GM12878 (cell line): ENCODE results near the gene ARID4B. TPM values are rescaled to one million over a fixed set of nuclear protein-coding genes. Genes with fewer than 3 reads are reported as not detected.

Source experiments
- ATAC-seq: fragments of 200-7000 bp; cut with Tn5 transposase; 3 replicates; pipeline ENCODE4 v1.9.1; 2020; ENCODE audit warnings: mild to moderate bottlenecking, moderate library complexity
- BruUV-seq: library from RNA; stranded (reverse); fragments of 400-500 nt; replicated peaks from 2 replicates; lab custom pipeline; 2021; lab: Mats Ljungman, UMichigan
- CTCF ChIA-PET: fragments of 300-600 bp; sonication (Branson Sonifier 250); formaldehyde crosslinking; extraction: SDS; loops from one replicate; lab custom pipeline; 2021; ENCODE audit warnings: inconsistent platforms; lab: Yijun Ruan, JAX
- POLR2A ChIA-PET: fragments of 350-600 bp; formaldehyde crosslinking; extraction: SDS; loops from one replicate; lab custom pipeline; 2021; ENCODE audit warnings: inconsistent platforms; lab: Charles Lee
- RAD21 ChIA-PET: fragments of 300-600 bp; sonication (Branson Sonifier 250); formaldehyde crosslinking; loops from one replicate; lab custom pipeline; 2023; ENCODE audit warnings: antibody characterized with exemption; ENCODE audit not compliant: unreplicated experiment; lab: Charles Lee
- SMC1A ChIA-PET: fragments of 300-600 bp; sonication (Branson Sonifier 250); formaldehyde crosslinking; loops from one replicate; lab custom pipeline; 2023; ENCODE audit not compliant: unreplicated experiment, uncharacterized antibody; lab: Charles Lee
- DNase-seq: peaks from one replicate; pipeline ENCODE4 v3.0.0-alpha.2; 2011; ENCODE audit warnings: low read depth, low spot score
- FAIRE-seq: peaks from 3 replicates; lab custom pipeline; 2011; peaks lifted over from hg19 to GRCh38; lab: Jason Lieb, UNC
- H2AFZ ChIP-seq: 2 replicates; pipeline ENCODE4 v1.6.0; 2011; ENCODE audit warnings: low read depth, low read length, control low read depth; ENCODE audit not compliant: control insufficient read depth
- H3K27ac ChIP-seq: 2 replicates; pipeline ENCODE4 v1.5.1; 2011; ENCODE audit warnings: control low read depth; ENCODE audit not compliant: control insufficient read depth, insufficient read depth
- H3K27me3 ChIP-seq, 2 experiments: replicated peaks in 1 of 2; 2 replicates each; pipeline versions ENCODE4 v1.6.0 to v1.6.1; 2011; ENCODE audit warnings: low read length in 1 of 2; ENCODE audit not compliant: control insufficient read depth in 2 of 2, insufficient read depth in 2 of 2
- H3K36me3 ChIP-seq, 2 experiments: 2 replicates each; pipeline ENCODE4 v1.5.1; 2011; ENCODE audit warnings: low read length in 1 of 2; ENCODE audit not compliant: control insufficient read depth in 2 of 2, insufficient read depth in 2 of 2
- H3K4me1 ChIP-seq: 2 replicates; pipeline ENCODE4 v1.6.1; 2011; ENCODE audit warnings: mild to moderate bottlenecking, low read length, moderate library complexity, mixed read lengths; ENCODE audit not compliant: control insufficient read depth, insufficient read depth
- H3K4me2 ChIP-seq: 2 replicates; pipeline ENCODE4 v1.6.0; 2011; ENCODE audit warnings: control low read depth; ENCODE audit not compliant: control insufficient read depth, insufficient read depth
- H3K4me3 ChIP-seq: fragments of 200-600 bp; sonication (generic); 2 replicates; pipeline ENCODE4 v1.5.1; 2016
- H3K79me2 ChIP-seq: 2 replicates; pipeline ENCODE4 v1.6.0; 2011; ENCODE audit warnings: low read length; ENCODE audit not compliant: control insufficient read depth, insufficient read depth
- H3K9ac ChIP-seq: 2 replicates; pipeline ENCODE4 v1.8.0; 2011; ENCODE audit warnings: low read length, control low read depth, mixed read lengths; ENCODE audit not compliant: control insufficient read depth, insufficient read depth
- H3K9me3 ChIP-seq: replicated peaks from 3 replicates; pipeline ENCODE4 v1.5.1; 2011; ENCODE audit warnings: mild to moderate bottlenecking, low read length; ENCODE audit not compliant: control insufficient read depth, insufficient read depth
- H4K20me1 ChIP-seq: 2 replicates; pipeline ENCODE4 v1.6.0; 2011; ENCODE audit not compliant: control insufficient read depth, insufficient read depth
- BRCA1 ChIP-seq: IDR thresholded peaks from 2 replicates; pipeline ENCODE4 v1.6.1; 2011; ENCODE audit warnings: low read depth, low read length, improper control_type of control experiment
- DPF2 ChIP-seq: fragments of 450-650 bp; IDR thresholded peaks from 2 replicates; pipeline ENCODE4 v1.6.1; 2017; ENCODE audit warnings: mild to moderate bottlenecking
- HDAC2 ChIP-seq: fragments of 200-600 bp; sonication (generic); IDR thresholded peaks from 2 replicates; pipeline ENCODE4 v1.6.1; 2017
- MTA2 ChIP-seq: fragments of 450-650 bp; IDR thresholded peaks from 2 replicates; pipeline ENCODE4 v1.6.1; 2016; ENCODE audit warnings: low read depth, mild to moderate bottlenecking, moderate library complexity
- WGBS: methylation state at CpG from one replicate; pipeline ENCODE4 v1.1.6; 2016; ENCODE audit warnings: low lambda C conversion rate; ENCODE audit not compliant: insufficient replicate concordance, insufficient coverage; ENCODE audit errors: missing lambda C conversion rate; 5-methylcytosine and 5-hydroxymethylcytosine counted together
- in situ Hi-C: fragments of 300-500 bp; cut with MboI; formaldehyde crosslinking; loops from 9 replicates; pipeline ENCODE4 v1.14.3; 2018; ENCODE audit warnings: mixed read lengths
- intact Hi-C: fragments of 100-400 bp; cut with micrococcal nuclease; formaldehyde crosslinking; loops from one replicate; pipeline ENCODE4 v1.14.2; 2022; ENCODE audit not compliant: unreplicated experiment
- polyA plus RNA-seq, 11 experiments: library from polyadenylated mRNA; depleted of rRNA in 4 of 11; unstranded in 6 of 11; stranded (reverse) in 5 of 11; fragments of >200 nt; fragmentation: Nextera tagmentation in 4 of 11; fragmentation: Illumina TruSeq in 1 of 11; extraction: Ambion mirVana in 4 of 11; extraction: Trizol in 1 of 11; gene quantifications; 1 replicate in 1 of 11; 2 replicates in 10 of 11; pipeline versions ENCODE4 v1.2.1 to v1.2.3, GENCODE V29; 2011 to 2016; ENCODE audit warnings: inconsistent platforms in 2 of 11, missing spikeins in 2 of 11, low read depth in 1 of 11
- total RNA-seq, 4 experiments: library from RNA; depleted of rRNA in 3 of 4; stranded (reverse); fragments of >200 nt in 3 of 4; fragmentation: Illumina TruSeq in 1 of 4; extraction: Trizol in 1 of 4; gene quantifications; 2 replicates each; pipeline versions ENCODE4 v1.2.1 to v1.2.3, GENCODE V29; 2013 to 2021
- TF ChIP-seq, protein P1 (sequence below), 3 experiments: IDR thresholded peaks in 2 of 3; conservative IDR thresholded peaks in 1 of 3; 2 replicates each; pipeline ENCODE4 v1.5.1; 2011; ENCODE audit warnings: low read depth in 3 of 3, low read length in 3 of 3, mild to moderate bottlenecking in 3 of 3, control low read depth in 2 of 3, moderate library complexity in 2 of 3, inconsistent platforms in 1 of 3, mixed read lengths in 1 of 3; ENCODE audit not compliant: control insufficient read depth in 2 of 3, insufficient read depth in 1 of 3; ENCODE audit errors: extremely low read depth in 1 of 3
- TF ChIP-seq, protein P2 (sequence below): IDR thresholded peaks from 2 replicates; pipeline ENCODE4 v1.6.1; 2012; ENCODE audit warnings: low read depth, low read length, improper control_type of control experiment

ARID4B gene
- total and polyA plus RNA-seq, 10 of the 15 experiments (the other 5 are each of a cell fraction or from before 2014, with no cell fraction given) = 13.6 to 39.1 (median 28.0) TPM

DNA sequence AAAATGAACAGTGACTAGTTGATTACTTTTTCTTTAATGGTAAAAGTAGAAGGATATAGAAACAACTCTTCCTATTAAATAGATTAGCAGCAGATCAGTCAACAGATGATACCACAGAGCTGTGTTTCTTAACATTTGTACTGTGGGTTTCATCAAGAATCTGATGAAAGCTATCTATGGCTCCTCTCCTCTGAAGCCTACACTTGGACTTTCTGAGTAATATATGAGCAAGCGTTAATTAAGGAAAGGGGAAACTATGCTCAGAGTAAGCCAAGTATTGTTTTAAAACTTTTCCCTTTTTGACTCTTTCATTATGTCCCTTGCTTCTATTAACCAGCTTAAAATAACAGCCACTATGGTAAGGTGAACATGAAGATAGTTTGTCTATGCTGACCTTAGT, 10.8 kb downstream of the ARID4B start:
- H3K4me2 ChIP-seq = no peak overlapping the region; the same call in 1 of the 2 replicates
- no peaks in the 10 kb centered on the region for H3K9me3 ChIP-seq
- peaks cover 6% of the 10 kb centered on the region; the same call in 1 of the 2 replicates for H3K4me1 ChIP-seq
- H3K79me2 ChIP-seq = peaks cover 77% of the 10 kb centered on the region
- FAIRE-seq (peak; percentile 7), DNase-seq (no peak), ATAC-seq (peak; percentile 70)
- ChIA-PET RAD21 (interaction anchor here (0.7 to 1.3 kb wide), 3 partner anchors 42 to 99 kb away, joined by 3 to 5 read pairs (median 4); no protein-coding TSS in a partner anchor), SMC1A (interaction anchor here (0.8 to 1.4 kb wide), 4 partner anchors 13 to 100 kb away, joined by 3 to 6 read pairs (median 4); no protein-coding TSS in a partner anchor), POLR2A (interaction anchor here (0.6 to 2.7 kb wide), 2 partner anchors 10 to 154 kb away, joined by 3 to 16 read pairs; partner anchors contain the start of genes ARID4B and GGPS1), CTCF (interaction anchor here (0.5 to 1.2 kb wide), 5 partner anchors 10 to 100 kb away, joined by 3 to 6 read pairs (median 4); no protein-coding TSS in a partner anchor)
- no peak overlapping the region for H2AFZ ChIP-seq
- intact Hi-C loops = no loop called here
- H4K20me1 ChIP-seq = peaks cover 5% of the 10 kb centered on the region
- BruUV-seq = no TSS peak
- no peaks in the 10 kb centered on the region for H3K27me3 ChIP-seq
- H3K36me3 ChIP-seq = peaks cover 1 to 23% of the 10 kb centered on the region in 2 experiments; a peak in 3 of 4 replicates
- TF ChIP-seq MTA2 = peak; percentile 56
- no peak for TF ChIP-seq DPF2
- TF ChIP-seq BRCA1 = no peak
- no peak overlapping the region for H3K27ac ChIP-seq
- no peak overlapping the region for H3K9ac ChIP-seq
- H3K4me3 ChIP-seq = no peak overlapping the region
- in situ Hi-C loops = no loop called here
- WGBS = 5% methylated on average over 1 of the region's 1 CpG

DNA sequence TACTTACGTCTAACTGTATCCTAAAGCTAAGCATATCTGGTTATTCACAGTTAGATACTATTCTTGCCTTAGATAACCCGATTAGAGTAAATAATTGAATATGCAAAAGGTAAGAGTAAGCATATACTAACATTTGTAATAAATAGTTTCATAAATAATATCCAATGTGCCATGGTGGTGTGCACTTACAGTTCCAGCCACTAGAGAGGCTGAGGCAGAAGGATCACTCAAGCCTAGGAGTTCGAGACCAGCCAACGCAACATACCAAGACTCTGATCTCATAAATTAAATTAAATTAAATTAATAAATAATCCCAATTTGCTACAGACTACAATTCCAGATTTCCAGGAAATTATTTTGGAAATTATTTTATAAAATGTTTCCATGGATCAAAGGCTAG, 12.2 kb downstream of the ARID4B start:
- Histone ChIP-seq H3K27me3 (no peaks in the 10 kb centered on the region), H3K9me3 (no peaks in the 10 kb centered on the region), H3K36me3 (peaks cover 1 to 23% of the 10 kb centered on the region in 2 experiments; a peak in 3 of 4 replicates), H3K79me2 (peaks cover 81% of the 10 kb centered on the region), H3K4me2 (no peak overlapping the region), H3K4me3 (no peak overlapping the region), H3K4me1 (peaks cover 6% of the 10 kb centered on the region; the same call in 1 of the 2 replicates), H4K20me1 (peaks cover 5% of the 10 kb centered on the region; the same call in 1 of the 2 replicates), H3K9ac (no peak overlapping the region), H3K27ac (no peak overlapping the region), H2AFZ (no peak overlapping the region)
- CTCF ChIA-PET = interaction anchor here (1.5 kb wide), 1 partner anchor 9 kb away, joined by 4 read pairs; no protein-coding TSS in a partner anchor
- SMC1A ChIA-PET = interaction anchor here (0.7 to 3.4 kb wide), 2 partner anchors 9 to 64 kb away, joined by 3 to 17 read pairs; no protein-coding TSS in a partner anchor
- DNase-seq = no peak
- RAD21 ChIA-PET = no interaction called here
- BruUV-seq = no TSS peak
- FAIRE-seq = no peak
- in situ Hi-C loops (no loop called here), intact Hi-C loops (no loop called here)
- WGBS = 78% methylated on average over 4 of the region's 4 CpGs
- TF ChIP-seq HDAC2 (no peak), MTA2 (no peak)
- TF ChIP-seq, protein P1, sequence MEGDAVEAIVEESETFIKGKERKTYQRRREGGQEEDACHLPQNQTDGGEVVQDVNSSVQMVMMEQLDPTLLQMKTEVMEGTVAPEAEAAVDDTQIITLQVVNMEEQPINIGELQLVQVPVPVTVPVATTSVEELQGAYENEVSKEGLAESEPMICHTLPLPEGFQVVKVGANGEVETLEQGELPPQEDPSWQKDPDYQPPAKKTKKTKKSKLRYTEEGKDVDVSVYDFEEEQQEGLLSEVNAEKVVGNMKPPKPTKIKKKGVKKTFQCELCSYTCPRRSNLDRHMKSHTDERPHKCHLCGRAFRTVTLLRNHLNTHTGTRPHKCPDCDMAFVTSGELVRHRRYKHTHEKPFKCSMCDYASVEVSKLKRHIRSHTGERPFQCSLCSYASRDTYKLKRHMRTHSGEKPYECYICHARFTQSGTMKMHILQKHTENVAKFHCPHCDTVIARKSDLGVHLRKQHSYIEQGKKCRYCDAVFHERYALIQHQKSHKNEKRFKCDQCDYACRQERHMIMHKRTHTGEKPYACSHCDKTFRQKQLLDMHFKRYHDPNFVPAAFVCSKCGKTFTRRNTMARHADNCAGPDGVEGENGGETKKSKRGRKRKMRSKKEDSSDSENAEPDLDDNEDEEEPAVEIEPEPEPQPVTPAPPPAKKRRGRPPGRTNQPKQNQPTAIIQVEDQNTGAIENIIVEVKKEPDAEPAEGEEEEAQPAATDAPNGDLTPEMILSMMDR (IDR thresholded peaks at IDR 0.05 in 2 of 3, conservative IDR thresholded peaks at IDR 0.05 in 1 of 3; ENCODE audit: control insufficient read depth in 2 of 3, extremely low read depth in 1 of 3, insufficient read depth in 1 of 3, low read depth in 3 of 3, low read length in 3 of 3) = peak in 1 of 3 experiments; percentile 10; a peak in 1 of 6 replicates
- TF ChIP-seq, protein P2, sequence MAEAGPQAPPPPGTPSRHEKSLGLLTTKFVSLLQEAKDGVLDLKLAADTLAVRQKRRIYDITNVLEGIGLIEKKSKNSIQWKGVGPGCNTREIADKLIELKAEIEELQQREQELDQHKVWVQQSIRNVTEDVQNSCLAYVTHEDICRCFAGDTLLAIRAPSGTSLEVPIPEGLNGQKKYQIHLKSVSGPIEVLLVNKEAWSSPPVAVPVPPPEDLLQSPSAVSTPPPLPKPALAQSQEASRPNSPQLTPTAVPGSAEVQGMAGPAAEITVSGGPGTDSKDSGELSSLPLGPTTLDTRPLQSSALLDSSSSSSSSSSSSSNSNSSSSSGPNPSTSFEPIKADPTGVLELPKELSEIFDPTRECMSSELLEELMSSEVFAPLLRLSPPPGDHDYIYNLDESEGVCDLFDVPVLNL = no peak
- POLR2A ChIA-PET = interaction anchor here (3.3 kb wide), 1 partner anchor 9 kb away, joined by 11 read pairs; no protein-coding TSS in a partner anchor
- ATAC-seq = 0 out of 3 replicates have a peak, but pooled peaks have one; percentile 22
